ENCODE measurements around the gene RLIM.

- TF ChIP-seq CTCF (IDR thresholded peaks at IDR 0.05) (no peak), POLR2A (IDR thresholded peaks at IDR 0.05) (no peak)
These were observed 8.1 kb downstream of the RLIM start for GRCh38 chrX:74606342-74606741.
